Uterus (tissue), 4 donors: ENCODE measurements around the gene KLF6. TPM values are rescaled to one million over a fixed set of nuclear protein-coding genes. Genes with fewer than 3 reads are reported as not detected.

ENCODE experiments used
- DNase-seq, 2 donors: peaks; one replicate each; pipeline ENCODE4 v3.0.0-alpha.2; 2019 to 2020
- H3K27ac ChIP-seq, 2 donors: fragments of 200-600 bp; sonication (generic); 1 replicate in 1 of 2; 2 replicates in 1 of 2; pipeline ENCODE4 v1.5.1; 2016 to 2018
- H3K27me3 ChIP-seq, 2 donors: fragments of 200-600 bp; sonication (generic); one replicate each; pipeline ENCODE4 v1.5.1; 2018 to 2019; ENCODE audit warnings: control low read depth in 1 of 2
- H3K36me3 ChIP-seq, 2 donors: fragments of 200-600 bp; sonication (generic); one replicate each; pipeline ENCODE4 v1.5.1; 2019; ENCODE audit warnings: control low read depth in 1 of 2
- H3K4me1 ChIP-seq, 2 donors: fragments of 200-600 bp; sonication (generic); one replicate each; pipeline ENCODE4 v1.5.1; 2018 to 2019; ENCODE audit warnings: control low read depth in 1 of 2
- H3K4me3 ChIP-seq, 2 donors: fragments of 200-600 bp; sonication (generic); 1 replicate in 1 of 2; 2 replicates in 1 of 2; pipeline ENCODE4 v1.5.1; 2018 to 2019; ENCODE audit warnings: mild to moderate bottlenecking in 1 of 2
- H3K9me3 ChIP-seq, 2 donors: fragments of 200-600 bp; sonication (generic); one replicate each; pipeline ENCODE4 v1.5.1; 2019; ENCODE audit warnings: control low read depth in 1 of 2
- CTCF ChIP-seq, 4 experiments: fragments of 200-600 bp in 2 of 4; fragments of 450-650 bp in 2 of 4; sonication (generic) in 2 of 4; IDR thresholded peaks; one replicate each; pipeline ENCODE4 v1.5.1; 2016 to 2019; ENCODE audit warnings: antibody characterized with exemption in 4 of 4, mild to moderate bottlenecking in 2 of 4, moderate library complexity in 1 of 4
- POLR2A ChIP-seq, 2 donors: fragments of 450-650 bp; IDR thresholded peaks; one replicate each; pipeline ENCODE4 v1.6.1; 2016; ENCODE audit warnings: antibody characterized with exemption in 2 of 2, mild to moderate bottlenecking in 1 of 2, moderate library complexity in 1 of 2
- intact Hi-C: fragments of 100-400 bp; cut with DNase I; formaldehyde crosslinking; loops from one replicate; pipeline ENCODE4 v1.15.1; 2023; ENCODE audit warnings: low total_unique reads
- total RNA-seq, 4 donors: library from RNA; depleted of rRNA in 3 of 4; stranded (reverse); fragments of >200 nt in 3 of 4; gene quantifications; one replicate each; pipeline versions ENCODE4 v1.1.0 to v1.2.4, GENCODE V29; 2014 to 2023
- donor health status: DM: yes; HTN: yes; CAD: no.

The KLF6 gene
- total RNA-seq, 4 donors from 2014 or later = 47.9 to 128 (median 87.4) TPM

GRCh38 chr10:3830946-3831345, 45.9 kb upstream of the KLF6 start:
- Histone ChIP-seq H3K27ac (no peak overlapping the region), H3K27me3 (no peaks in the 10 kb centered on the region), H3K36me3 (no peaks in the 10 kb centered on the region), H3K9me3 (no peaks in the 10 kb centered on the region), H3K4me1 (no peaks in the 10 kb centered on the region), H3K4me3 (no peak overlapping the region)
- intact Hi-C loops = no loop called here
- DNase-seq = no peak
- TF ChIP-seq CTCF (IDR thresholded peaks at IDR 0.05) (no peak), POLR2A (IDR thresholded peaks at IDR 0.05) (no peak)

- no peaks in the 10 kb centered on the region for H3K9me3 ChIP-seq
- TF ChIP-seq POLR2A (IDR thresholded peaks at IDR 0.05) (no peak), CTCF (IDR thresholded peaks at IDR 0.05) (no peak)
- no peaks in the 10 kb centered on the region for H3K27me3 ChIP-seq
- H3K27ac ChIP-seq = peak overlapping the region; percentile 74 to 87
- intact Hi-C loops = no loop called here
- no peaks in the 10 kb centered on the region for H3K4me1 ChIP-seq
- DNase-seq = no peak
- no peaks in the 10 kb centered on the region for H3K36me3 ChIP-seq
- peak overlapping the region; percentile 36 to 44 for H3K4me3 ChIP-seq
Measured at GRCh38 chr10:3829156-3830050, 44.4 kb upstream of the KLF6 start.

GRCh38 chr10:3828404-3829155, 43.6 kb upstream of the KLF6 start:
- Histone ChIP-seq H3K4me3 (peak overlapping the region; percentile 36 to 44), H3K27ac (peak overlapping the region; percentile 74 to 87), H3K36me3 (no peaks in the 10 kb centered on the region), H3K27me3 (no peaks in the 10 kb centered on the region), H3K4me1 (no peaks in the 10 kb centered on the region), H3K9me3 (no peaks in the 10 kb centered on the region)
- no peak for TF ChIP-seq CTCF (IDR thresholded peaks at IDR 0.05)
- TF ChIP-seq POLR2A (IDR thresholded peaks at IDR 0.05) = no peak
- intact Hi-C loops = no loop called here
- peak; percentile 27 to 47 for DNase-seq

GRCh38 chr10:3827768-3828403, 42.9 kb upstream of the KLF6 start:
- Histone ChIP-seq H3K27me3 (no peaks in the 10 kb centered on the region), H3K27ac (peak overlapping the region; percentile 74 to 87), H3K4me1 (no peaks in the 10 kb centered on the region), H3K9me3 (no peaks in the 10 kb centered on the region), H3K36me3 (no peaks in the 10 kb centered on the region), H3K4me3 (no peak overlapping the region)
- intact Hi-C loops = no loop called here
- TF ChIP-seq CTCF (IDR thresholded peaks at IDR 0.05) (no peak), POLR2A (IDR thresholded peaks at IDR 0.05) (no peak)
- no peak for DNase-seq
